Measurements from ENCODE around the gene ITGB6.

Gene ITGB6

GRCh38 chr2:160199683-160200389 is at the start of gene ITGB6:
ITGB6 (minus strand) TSS chr2:160200272; CDS start chr2:160200063, 209 bp downstream.
- intact Hi-C loops (cut with DNase I): no loop called here
- DNase-seq: no peak

DNA sequence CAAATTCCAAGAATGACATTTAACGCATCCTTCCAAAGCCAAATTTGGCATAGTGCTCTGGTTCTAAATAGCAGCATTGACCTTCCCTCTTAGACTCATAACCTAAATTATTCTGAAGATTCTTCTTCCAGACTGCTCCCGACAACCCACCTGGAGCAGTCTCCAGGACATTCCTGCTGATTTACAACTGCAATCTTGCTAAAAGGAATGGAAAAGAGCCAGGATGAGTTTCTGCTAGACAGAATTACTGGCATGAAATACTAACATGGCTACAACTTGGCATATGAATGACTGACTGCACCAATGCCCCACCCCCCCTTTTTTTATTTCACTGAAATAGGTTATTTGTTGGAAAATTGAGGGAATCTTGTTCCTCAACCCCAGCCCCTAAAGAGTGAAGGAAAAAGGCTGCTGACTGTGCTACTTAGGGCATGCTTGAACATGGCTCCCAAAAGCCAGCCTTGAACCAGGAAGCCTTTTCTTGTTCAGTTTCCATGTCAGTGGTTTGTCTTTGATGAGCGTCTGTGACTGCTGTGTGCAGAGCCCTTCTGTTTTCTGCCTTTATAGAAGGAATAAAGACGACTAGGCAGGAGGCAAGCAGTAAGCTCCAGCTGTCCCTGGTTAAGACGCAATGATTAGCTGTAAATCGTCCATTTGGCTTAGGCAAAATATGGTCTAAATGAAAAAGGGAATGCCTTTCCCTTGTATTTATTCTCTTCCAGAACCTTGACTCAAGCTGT is 47.4 kb upstream of the ITGB6 start:
- no peak for DNase-seq
- intact Hi-C loops (cut with DNase I): no loop called here

- DNase-seq: no peak
- intact Hi-C loops (cut with DNase I): no loop called here
Observed at GRCh38 chr2:160246356-160246755, 46.3 kb upstream of the ITGB6 start.

DNA sequence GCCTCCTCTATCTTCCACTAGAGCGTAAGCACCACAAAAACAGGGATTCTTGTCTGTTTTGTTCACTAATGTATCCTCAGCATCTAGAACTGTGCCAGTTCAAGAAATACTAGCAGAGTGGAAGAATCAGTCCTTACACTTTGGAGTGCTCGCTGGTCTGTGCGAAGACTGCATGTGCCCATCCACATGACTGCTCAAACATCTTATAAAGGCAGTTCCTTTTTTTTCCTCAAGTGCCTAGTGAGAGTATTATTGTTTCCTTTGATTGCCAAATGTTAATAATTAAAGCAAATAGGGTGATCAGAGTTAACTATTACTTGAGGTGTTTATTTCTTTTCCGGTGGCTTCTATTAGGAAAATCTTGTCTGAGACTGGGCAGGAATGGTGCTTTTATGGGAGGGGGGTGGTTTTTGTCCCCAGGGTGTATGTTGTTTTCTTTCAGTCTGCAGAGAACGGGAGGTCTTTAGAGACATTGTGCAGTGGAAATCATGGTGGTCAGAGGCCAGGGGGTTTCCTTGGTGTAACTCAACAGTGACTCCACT is 45.6 kb upstream of the ITGB6 start:
- DNase-seq: no peak
- intact Hi-C loops (cut with DNase I): no loop called here

DNA sequence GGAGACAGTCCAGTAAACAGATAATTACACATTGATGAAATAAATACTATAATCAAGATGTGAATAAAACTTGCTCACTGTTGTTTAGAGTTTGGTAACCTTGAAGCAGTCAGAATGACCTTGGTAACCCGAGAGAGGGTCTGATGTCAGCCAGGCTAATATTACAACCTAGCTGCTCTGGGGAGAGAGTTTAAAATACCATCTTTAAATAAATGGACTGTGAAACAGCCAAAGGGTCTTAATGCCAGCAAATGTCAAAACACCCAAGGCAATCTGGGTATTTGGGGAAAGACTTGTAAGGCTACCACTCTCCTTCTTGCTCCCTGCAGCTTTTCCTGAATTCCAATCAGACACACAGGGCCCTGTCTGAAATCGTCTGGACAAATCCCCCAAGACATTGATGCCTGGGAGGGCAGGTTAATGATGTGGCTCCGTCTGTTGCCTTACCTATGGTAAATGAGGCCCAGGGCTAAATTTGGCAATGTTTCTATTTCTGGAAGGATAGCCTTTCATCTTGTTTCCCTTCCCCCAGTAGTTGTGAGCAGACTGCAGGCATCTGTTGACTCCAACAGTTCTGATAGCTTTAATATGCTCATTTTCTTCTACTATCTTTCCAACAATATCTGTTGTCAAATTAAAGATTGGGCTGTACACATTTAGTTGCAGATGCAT is 43.0 kb upstream of the ITGB6 start:
- intact Hi-C loops (cut with DNase I): no loop called here
- DNase-seq: no peak

- no peak for DNase-seq
- intact Hi-C loops (cut with DNase I): no loop called here
Observed at GRCh38 chr2:160241251-160242137, 41.4 kb upstream of the ITGB6 start.

DNA sequence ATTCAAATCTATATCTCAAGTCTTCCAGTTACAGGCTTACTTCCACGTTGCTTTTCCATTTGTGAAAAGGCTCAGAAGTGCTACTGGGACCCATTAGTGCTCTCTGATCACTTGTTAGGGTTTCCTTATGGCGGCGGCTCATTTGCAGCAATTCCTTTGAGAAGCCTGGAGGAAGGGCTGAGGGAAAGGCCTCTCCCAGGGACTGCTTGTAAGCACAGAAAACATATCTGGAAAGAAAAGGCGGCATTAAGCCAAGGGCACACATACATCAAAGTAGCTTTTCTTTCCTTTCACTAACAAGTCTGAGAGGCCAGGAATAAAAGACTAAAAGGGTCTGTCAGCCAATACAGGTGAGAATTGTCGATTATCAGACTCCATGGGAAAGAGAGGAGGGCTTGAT is 39.4 kb upstream of the ITGB6 start:
- no peak for DNase-seq
- intact Hi-C loops (cut with DNase I): no loop called here

GRCh38 chr2:160238392-160238791 is 38.3 kb upstream of the ITGB6 start:
- DNase-seq: no peak
- intact Hi-C loops (cut with DNase I): no loop called here

- intact Hi-C loops (cut with DNase I): no loop called here
- DNase-seq: no peak
Observed at GRCh38 chr2:160232905-160233475, 32.9 kb upstream of the ITGB6 start.

- intact Hi-C loops (cut with DNase I): no loop called here
Observed at GRCh38 chr2:160229591-160229990, 29.5 kb upstream of the ITGB6 start.

GRCh38 chr2:160228141-160228917 is 28.3 kb upstream of the ITGB6 start:
- intact Hi-C loops (cut with DNase I): no loop called here
- no peak for DNase-seq

More at GRCh38 chr2:160229591-160229990, 29.5 kb upstream of the ITGB6 start:
- DNase-seq: no peak

DNA sequence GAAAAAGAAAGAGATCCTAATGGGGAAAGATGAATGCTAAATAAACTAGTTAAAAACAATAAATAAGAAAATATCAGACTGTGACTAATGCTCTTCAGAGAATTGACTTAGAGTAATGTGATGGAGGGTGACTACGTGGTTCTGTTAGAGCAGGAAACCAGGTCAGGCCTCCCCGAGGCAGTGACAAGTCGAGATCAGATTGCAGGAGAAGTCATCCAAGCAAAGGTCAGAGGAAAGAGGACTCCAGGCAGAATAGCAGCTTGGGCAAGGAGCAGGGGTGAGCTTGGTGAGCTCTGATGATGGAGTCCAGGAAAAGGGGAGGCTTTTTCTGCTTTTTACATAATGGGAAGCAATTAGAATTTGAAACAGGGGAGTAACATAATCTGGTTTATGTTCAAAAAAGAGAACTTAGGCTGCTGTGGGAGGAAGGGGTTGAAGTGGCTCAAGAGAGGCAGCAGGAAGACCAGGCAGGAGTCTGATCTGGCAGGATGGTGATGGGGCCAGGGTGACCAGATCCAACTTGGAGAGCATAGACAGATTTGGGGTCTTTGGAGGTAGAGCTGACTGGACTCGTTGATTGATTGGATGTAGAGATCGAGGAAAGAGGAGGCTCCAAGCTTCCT is 27.3 kb upstream of the ITGB6 start:
- intact Hi-C loops (cut with DNase I): no loop called here
- no peak for DNase-seq

GRCh38 chr2:160226367-160226766 is 26.3 kb upstream of the ITGB6 start:
- no peak for DNase-seq

DNA sequence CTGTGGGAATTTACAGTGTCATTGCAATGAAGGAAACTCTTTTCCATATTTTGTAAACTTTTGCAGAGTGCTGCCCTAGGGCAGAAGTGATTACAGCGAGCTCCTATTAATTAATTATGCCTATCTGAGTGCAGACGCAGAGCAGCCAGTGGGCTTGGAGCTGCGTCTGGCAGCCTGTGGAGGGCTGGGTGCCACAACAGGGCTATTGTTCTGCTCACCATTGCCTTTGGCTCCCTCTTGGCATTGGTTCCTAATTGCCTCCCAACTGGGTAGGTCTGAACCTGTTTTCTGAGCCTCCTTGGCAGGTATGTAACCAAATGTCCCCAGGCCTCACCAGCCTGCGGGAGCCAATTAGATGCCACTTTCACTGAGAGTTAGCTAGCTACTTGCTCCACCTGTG is 25.6 kb upstream of the ITGB6 start:
- no peak for DNase-seq
- intact Hi-C loops (cut with DNase I): no loop called here

More at GRCh38 chr2:160226367-160226766, 26.3 kb upstream of the ITGB6 start:
- intact Hi-C loops (cut with DNase I): no loop called here

DNA sequence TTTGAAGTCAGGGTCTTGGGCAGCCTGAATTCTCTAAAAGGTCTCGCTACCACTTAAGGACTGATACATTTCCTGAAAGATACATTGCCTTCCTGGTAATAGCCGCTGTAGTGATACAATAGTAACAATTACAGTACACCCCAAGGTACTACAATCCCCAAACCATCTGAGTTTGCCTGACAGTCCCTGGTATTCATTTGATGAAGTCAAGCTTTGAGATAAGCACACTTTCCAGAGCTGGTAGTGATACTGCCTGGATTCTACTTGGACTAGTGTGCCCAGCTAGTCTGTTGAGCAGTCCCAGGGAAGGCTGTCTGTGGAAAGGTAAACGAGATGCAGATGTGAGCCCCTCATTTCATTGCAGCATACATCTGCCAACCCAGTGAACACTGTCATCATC is 24.4 kb upstream of the ITGB6 start:
- intact Hi-C loops (cut with DNase I): no loop called here
- no peak for DNase-seq

- DNase-seq: no peak
- intact Hi-C loops (cut with DNase I): no loop called here
Observed at GRCh38 chr2:160224060-160224459, 24.0 kb upstream of the ITGB6 start.

DNA sequence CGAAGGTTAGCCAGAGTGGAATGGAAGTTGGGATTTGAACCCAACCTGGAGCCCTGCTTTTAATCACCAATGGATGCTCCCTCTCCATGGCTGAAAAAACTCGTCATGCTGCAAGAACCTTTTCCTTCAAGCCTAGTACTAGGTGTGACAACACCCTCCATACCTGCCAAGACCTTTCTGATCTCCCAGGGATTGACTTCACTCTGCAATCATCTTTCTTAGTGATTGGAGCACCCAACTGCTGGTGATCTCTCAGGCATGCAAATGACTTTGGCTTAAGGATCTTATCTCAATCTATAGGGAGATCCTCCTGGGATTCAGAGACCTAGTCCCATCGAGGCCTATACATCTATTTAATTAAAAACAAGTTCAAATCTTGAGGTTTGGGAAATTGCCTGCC is 23.5 kb upstream of the ITGB6 start:
- no peak for DNase-seq
- intact Hi-C loops (cut with DNase I): no loop called here

- intact Hi-C loops (cut with DNase I): no loop called here
- no peak for DNase-seq
Observed at GRCh38 chr2:160222546-160223283, 22.6 kb upstream of the ITGB6 start.

All from posterior cingulate gyrus (tissue), 11 donors.